Gastroesophageal sphincter (tissue), 3 donors: Measurements from ENCODE around the gene MAP3K4.

Source experiments
- POLR2A ChIP-seq, 2 donors: fragments of 450-650 bp; IDR thresholded peaks; one replicate each; pipeline ENCODE4 v1.6.1; 2017; ENCODE audit warnings: antibody characterized with exemption in 2 of 2, mild to moderate bottlenecking in 2 of 2, moderate library complexity in 1 of 2
- TF ChIP-seq, protein P1 (sequence below), 4 experiments: fragments of 200-600 bp in 2 of 4; fragments of 450-650 bp in 2 of 4; sonication (generic) in 1 of 4; IDR thresholded peaks; one replicate each; pipeline ENCODE4 v1.5.1; 2017 to 2019; ENCODE audit warnings: antibody characterized with exemption in 4 of 4, mild to moderate bottlenecking in 2 of 4, moderate library complexity in 2 of 4

DNA sequence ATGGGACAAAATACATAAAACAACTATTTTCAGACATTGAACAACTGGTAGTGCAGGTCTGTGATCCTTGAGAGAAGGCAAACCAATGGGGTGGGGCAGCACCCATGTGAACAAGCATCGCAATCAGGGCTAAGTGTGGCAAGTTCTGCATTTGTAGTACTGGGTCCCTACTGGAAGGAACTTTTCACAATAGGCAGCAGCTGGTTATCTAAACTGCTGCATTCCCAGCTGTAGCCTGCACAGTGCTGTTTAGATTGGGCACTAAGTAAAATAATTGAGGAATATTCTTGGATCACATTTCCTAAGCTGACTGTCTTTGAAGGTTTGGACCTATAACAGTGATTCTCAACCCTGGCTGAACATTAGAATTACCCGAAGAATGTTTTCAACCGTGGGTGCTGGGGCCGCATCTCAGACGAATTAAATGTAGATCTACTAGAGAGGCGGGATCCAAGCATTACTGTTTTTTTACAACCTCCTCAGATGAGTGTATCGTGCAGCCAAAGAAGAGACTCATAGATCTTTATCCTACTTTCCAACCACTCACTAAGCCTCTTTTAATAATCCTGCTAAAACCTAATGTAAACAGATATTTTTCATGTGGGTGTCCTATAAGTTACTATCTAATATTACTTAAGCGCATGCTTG, 12.4 kb upstream of the MAP3K4 start:
- TF ChIP-seq, protein P1, sequence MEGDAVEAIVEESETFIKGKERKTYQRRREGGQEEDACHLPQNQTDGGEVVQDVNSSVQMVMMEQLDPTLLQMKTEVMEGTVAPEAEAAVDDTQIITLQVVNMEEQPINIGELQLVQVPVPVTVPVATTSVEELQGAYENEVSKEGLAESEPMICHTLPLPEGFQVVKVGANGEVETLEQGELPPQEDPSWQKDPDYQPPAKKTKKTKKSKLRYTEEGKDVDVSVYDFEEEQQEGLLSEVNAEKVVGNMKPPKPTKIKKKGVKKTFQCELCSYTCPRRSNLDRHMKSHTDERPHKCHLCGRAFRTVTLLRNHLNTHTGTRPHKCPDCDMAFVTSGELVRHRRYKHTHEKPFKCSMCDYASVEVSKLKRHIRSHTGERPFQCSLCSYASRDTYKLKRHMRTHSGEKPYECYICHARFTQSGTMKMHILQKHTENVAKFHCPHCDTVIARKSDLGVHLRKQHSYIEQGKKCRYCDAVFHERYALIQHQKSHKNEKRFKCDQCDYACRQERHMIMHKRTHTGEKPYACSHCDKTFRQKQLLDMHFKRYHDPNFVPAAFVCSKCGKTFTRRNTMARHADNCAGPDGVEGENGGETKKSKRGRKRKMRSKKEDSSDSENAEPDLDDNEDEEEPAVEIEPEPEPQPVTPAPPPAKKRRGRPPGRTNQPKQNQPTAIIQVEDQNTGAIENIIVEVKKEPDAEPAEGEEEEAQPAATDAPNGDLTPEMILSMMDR (IDR thresholded peaks at IDR 0.05), result no peak
- TF ChIP-seq POLR2A (IDR thresholded peaks at IDR 0.05), result no peak
